GM19099 (cell line): Measurements from ENCODE around the gene GRK1.

ENCODE experiments used
- POLR2A ChIP-seq: IDR thresholded peaks from 3 replicates; pipeline ENCODE4 v1.6.1; 2011; ENCODE audit warnings: low read depth; ENCODE audit not compliant: insufficient read length; ENCODE audit errors: extremely low read depth

GRK1 gene

DNA sequence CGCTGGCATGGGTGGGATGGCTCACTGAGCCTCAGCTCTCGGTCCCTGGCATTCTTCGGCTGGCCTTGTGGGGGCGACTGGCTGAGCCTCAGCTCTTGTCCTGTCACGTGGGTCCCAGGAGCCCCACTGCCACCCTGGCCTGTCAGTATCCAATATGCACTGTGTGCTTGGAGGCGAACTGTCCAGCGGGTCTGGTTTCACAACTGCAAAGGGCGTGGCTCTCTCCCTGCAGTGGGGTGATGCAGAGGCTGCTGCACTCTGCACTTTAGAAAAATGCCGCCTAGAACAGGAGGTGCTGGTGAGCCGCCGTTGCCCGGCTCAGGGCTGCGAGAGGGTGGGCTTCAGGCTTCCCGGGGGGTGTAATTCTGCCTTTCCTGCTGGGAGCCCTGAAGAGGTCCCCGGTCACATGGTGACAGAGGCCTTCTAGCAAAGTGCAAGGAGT is 75.0 kb downstream of the GRK1 start:
- TF ChIP-seq POLR2A: no peak

DNA sequence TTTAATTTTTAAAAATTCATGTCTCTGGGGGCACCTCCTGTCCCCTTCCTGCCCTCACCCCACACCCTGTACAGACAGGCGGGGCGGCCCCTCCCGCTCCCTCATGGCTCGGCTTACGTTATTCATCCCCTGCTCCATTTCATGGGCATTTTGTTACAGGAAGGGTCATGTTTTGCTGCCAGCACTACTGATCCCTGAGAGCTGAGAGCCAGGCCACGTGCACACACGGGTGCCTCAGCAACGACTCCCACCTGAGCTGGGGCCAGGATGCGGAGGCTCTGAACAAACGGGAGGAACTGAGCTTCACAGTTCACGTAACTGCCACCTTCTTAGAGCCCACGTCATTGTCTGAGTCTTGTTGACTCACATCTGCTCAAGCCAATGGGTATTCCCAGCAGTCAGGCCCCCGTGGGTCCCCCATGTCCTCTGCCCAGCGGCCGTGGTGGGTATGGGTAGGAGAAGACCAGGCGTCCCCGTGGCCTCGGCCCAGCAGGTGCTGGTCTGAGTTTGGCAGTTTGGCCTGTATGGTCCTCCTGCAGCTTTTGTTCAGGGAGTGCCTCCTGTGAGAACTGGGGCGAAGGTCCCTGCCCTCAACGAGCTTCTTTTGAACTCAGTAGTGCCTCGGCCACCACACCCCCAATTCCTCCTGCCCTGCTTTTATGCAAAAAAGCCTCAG is 75.6 kb downstream of the GRK1 start:
- TF ChIP-seq POLR2A: no peak

DNA sequence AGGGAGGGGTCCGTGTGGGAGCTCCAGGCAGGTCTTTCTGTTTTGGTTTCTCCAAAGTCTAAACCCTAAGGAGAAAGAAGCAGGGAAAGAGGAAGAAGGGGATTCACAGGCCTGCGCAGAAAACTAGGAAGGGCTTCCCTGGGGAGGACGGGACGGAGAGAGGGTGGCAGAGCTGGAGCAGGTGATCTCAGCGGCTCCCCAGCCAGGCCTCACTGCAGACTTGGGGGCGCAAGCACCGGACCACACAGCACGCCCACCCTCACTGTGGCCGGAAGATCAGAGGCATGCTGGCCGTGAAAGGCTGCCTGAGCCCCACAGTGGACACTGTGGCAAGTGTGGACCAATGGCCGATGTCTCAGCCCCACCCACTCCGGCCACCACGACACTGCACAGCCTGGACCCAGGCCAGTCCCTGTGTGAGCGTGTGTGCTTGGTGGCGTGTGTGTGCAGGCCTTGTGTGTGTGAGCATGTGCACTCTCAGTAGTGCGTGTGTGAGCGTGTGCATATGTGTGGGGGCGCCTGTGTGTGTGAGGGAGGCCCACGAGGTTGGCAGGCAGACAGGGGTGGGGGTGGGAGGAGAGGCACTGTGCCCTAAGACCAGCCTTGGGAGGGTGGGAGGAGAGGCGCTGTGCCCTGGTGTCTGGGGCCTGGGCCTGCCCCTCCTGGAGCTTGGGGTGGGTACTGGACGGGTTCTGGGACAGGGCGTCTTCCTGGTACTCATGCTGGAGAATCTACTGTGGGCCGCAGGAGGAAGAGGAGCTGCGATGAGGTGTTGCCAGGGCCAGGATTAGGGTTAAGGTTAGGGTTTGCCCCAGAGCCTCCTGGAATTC is 76.6 kb downstream of the GRK1 start:
- no peak for TF ChIP-seq POLR2A

DNA sequence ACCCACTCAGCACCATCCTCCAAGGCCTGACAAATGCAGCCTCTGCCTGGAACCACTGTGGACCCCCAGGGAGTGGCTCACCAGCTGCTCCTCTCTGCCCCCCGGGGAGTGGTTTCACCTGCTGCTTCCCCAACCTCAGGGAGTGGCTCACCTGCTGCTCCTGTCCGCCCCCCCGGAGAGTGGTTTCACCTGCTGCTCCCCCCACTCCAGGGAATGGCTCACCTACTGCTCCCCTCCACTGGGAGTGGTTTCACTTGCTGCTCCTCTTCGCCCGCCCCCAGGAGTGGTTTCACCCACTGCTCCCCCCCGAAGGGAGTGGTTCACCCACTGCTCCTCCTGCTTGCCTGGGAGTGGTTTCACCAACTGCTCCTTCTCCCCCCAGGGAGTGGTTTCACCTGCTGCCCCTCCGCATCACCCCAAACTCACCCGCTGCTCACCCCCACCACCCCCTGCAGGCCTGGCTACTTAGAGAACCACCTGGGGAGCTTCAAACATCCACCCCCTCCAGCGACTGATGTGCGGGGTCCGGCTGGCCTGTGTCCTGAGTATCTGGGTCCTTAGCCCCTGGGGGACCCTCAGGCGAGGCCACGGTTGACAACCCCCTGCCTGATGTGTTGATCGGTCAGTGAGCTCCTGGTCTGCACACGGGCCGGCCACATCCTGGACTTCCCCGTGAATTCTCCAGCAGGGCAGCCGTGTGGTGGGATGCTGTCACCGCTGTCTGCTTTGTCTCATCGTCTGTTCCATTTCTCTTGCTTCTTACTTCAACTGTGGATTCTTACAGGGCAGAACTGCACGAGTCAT is 77.4 kb downstream of the GRK1 start:
- no peak for TF ChIP-seq POLR2A

DNA sequence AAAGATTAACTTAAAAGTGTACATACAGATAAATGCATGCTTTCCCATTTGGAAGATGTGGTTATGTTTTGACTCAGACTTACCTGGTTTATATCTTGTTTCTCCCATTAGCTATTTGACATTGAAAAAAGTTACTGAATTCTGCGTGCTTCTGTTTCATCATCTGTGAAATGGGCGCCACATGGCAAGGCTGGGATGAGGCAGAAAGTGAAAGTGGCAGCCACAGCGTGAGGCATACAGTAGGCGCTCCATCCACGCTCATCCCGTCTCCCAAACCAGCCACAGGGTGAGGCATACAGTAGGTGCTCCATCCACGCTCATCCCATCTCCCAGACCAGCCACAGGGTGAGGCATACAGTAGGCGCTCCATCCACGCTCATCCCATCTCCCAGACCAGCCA is 78.0 kb downstream of the GRK1 start:
- no peak for TF ChIP-seq POLR2A

DNA sequence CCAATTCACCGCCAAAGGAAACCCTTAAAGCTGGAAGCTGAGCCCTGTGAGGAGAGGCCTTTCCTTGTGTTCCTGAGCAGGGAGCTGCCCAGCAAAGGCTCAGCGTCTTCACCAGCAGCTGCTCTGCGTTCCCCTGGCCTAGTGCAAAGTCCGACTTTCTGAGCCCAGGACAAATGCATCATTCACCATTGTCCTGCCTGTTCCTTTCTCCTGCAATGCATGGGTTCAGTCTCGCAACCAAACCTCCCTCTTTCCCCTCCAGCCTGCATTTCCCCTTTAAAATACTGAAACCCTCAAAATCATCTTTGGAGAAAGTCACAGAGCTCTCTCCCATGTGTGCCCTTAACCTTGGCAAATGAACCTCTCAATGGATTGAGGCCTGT is 79.1 kb downstream of the GRK1 start:
- no peak for TF ChIP-seq POLR2A

DNA sequence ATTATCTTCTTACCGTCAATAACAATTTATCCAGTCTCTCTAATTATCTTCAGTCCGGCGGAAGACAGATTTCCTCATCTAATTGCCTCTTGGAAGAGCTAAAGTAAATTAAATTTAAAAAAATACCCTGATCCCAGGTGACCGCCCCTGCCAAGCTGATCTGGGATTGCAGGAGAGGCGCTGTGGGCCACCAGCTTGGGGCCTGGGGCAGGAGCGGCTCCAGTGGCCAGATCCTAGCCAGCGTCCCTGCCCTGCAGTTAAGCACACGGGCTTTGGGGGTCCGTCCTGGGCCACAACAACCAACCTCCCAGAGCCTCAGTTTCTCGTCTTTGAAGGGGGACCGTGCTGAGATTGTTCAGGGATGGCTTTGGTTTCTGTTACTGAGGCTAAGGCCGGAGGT is 79.7 kb downstream of the GRK1 start:
- TF ChIP-seq POLR2A: no peak

DNA sequence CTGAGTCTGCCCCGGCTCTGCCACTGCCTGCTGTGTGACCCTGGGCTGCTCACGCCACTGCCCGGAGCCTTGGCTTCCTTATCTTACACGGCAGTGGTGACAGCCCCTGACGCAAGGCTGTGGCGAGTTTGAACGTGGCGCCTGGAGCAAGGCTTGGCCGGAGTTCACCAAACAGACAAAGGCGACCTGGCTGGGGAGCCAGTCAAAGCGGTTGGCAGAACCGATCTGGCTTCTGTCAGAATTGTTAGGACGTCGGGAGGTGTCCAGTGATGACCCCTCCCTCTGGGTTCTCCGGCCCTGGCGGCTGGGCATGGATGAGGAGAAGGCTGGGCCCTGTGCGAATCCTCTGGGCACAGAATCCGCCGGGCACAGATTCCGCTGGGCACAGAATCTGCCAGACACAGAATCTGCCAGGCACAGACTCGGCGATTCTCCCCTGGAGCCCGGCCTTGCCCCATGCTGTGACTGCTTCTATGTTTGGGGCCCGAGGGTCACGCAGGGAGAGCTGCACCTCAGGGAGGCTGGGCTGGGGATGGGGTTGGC is 80.3 kb downstream of the GRK1 start:
- no peak for TF ChIP-seq POLR2A

DNA sequence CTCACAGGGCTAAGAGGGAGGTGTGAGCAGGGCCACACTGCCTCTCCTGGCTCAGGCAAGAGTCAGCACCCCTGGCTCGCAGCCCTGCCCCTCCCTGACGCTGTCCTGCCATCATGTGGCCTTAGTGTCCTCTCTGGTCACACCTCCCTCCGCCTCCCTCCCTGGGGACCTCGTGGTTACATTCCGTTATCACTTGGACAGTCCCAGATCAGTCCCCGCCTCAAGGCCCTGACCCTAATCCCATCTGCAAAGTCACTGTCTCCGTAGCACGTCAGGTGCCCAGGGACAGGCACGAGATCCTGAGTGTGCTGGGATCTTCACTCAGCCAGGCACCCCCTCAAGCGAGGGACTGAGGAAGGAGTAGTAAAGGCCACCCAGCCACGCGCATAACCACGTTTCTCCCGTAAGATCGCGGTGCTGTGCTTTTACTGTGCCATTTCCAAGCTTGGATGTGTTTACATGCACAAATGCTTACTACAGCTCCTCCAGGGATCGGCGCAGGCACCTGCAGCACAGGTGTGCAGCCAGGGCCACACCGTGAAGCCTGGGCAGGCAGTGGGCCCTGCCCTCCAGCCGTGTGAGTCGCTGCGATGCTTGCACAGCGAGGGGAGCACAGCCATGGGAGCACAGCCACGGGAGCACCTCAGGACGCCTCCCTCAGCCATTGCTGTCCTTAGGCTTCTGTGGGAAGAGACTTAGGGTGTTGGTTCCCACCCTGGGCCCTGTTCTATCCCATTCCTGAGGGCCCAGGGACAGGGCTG is 81.3 kb downstream of the GRK1 start:
- TF ChIP-seq POLR2A: no peak

DNA sequence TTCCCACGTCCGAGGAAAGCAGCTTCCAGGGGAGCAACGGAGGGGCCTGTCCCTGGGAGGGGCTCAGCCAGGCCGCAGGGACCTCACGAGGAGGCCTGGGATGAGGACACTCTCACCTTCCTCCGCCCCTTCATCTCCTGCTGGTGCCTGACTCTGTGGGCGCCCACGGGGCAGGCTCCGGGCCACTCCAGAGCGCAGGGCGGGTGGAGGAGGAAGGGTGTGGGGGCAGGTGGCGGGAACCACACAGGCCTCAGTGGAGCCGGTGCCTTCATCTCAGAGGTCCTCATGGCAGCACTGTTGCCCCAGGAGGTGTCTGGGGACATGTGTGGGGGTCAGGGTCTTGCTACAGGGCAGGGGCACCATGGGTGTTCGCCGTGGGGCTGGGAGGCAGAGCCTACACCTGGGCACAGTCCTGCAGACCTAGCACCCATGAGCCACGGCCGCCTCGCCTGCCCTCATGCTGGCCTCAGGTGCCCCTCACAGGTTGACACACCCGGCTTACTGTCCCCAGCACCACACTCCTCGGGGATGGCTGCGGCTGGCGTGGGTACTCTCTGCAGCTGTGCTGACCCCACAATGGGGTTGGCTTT is 81.9 kb downstream of the GRK1 start:
- TF ChIP-seq POLR2A: no peak

DNA sequence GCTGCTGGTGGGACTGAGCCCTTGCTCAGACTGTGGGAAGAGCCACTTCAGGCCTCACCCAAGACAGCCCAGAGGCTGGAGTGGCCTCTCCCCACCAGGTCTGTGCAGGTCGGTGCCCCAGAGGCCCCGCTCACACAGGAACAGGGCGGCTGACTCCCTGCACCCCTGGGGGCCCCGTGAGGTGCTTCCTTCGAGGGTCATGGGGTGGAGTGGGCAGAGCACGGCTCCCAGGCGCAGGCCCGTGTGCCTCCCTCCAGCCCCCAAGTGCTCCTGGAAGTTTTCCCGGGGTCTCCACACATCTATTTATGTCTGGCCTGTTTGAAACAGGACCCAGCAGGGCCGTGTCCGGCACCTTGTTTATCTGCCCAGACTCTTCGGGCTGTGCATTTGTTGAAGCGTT is 82.5 kb downstream of the GRK1 start:
- no peak for TF ChIP-seq POLR2A

DNA sequence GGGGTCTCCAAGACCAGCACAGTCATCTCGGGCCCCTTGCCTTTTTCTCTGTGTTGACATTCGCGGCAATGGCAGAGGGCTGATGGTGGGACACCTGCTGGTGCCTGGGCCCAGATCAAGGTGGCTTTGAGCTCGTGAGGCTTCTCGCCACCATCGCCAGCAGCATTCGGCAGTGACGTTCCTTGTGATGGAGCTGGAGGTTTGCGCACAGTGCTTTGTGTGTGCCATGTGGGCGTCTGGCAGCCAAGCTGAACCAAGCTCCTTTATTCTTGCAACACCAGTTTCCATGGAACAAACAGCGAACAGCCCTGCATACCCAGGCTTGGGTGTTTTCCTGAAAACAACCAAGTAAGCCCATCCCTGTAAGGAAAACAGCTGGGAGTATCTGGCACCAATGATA is 82.9 kb downstream of the GRK1 start:
- TF ChIP-seq POLR2A: no peak

DNA sequence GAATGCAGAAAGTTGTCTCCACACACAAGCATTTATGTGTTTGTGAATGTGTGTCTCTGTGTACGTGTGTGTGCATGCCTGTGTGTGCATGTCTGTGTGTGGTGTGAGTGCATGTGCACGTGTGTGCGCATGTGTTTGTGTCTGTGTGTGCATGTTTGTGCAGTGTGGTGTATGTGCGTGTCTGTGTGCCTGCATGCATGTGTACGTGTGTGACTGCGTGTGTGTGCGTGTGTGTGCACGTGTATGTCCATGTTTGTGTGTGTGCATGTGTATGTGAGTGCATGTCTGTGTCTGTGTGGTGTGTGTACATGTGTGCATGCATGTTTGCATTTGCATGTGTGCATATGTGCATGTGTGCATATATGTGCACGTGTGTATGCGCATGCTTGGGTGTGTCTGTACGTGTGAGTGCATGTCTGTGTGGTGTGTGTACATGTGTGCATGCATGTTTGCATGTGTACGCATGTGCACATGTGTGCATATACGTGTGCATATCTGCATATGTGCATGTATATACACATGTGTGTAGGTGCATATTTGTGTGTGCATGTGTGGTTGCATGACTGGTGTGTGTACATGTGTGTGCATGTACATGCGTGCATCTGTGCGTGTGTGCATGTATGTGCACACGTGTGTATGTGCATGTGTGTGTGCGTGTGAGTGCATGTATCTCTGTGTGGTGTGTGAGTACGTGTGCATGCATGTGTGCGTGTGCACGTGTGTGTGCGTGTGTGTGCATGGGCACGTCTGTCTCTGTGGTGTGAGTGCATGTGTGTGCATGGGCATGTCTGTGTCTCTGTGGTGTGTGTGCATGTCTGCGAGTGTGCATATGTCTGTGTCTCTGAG is 83.8 kb downstream of the GRK1 start:
- TF ChIP-seq POLR2A: no peak
